Kidney capillary endothelial cell (primary cell): Measurements from ENCODE around the gene GALC.
"Not testable (repeated sequence)": the region's sequence is repeated elsewhere in the genome, so short reads cannot be mapped to it uniquely, and the experiment has no call there.

Source experiments
- DNase-seq: peaks from one replicate; pipeline ENCODE4 v3.0.0-alpha.2; 2018; ENCODE audit warnings: low spot score

GALC gene

DNA sequence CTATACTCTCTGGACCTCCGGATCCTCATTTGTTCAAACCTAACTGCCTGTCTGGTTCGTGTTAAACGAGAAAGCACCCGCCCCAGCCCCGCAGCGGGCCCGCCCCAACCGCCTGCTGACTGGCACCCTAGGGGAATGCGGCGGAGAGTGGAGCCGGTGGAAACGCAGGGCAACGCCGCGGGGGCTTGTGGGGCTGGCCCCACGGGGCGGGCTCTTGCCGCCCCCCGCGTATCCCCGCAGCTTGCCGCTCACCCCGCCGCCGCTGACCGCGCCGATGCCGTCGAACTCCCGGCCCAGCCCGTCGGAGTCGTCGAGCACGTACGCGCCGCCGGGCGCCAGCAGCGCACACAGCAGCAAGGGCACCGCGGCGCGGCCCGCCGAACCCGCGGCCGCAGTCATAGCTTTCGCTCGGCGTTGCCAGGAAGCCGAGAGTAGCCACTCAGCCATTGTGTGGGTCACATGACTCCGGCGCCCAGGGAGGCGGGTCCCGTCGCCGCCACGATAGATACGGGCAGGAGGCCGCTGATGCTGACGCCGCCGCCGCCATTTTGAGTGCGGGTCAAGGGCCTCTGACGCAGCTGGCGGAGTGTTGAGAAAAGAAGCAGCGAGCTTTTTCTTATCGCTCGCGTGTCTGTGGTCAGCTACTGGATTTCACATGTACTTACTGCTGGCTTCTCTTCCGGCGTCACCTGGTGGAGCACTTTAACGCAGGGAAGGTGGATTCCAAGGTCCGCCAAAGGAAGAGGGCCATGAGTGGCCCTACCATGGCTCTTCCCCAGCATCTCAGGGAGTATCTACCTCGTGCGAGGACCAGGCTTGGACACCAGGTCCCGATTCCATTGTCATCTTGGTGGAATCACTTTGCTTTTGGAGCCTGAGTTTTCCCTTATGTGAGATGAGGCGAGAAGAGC, at the start of gene GALC:
Gene GALC (minus strand): TSS at position 465 of the 911 bp plus-strand sequence. CDS start 18 bp downstream, at position 447.
- peak; percentile 91 for DNase-seq

DNA sequence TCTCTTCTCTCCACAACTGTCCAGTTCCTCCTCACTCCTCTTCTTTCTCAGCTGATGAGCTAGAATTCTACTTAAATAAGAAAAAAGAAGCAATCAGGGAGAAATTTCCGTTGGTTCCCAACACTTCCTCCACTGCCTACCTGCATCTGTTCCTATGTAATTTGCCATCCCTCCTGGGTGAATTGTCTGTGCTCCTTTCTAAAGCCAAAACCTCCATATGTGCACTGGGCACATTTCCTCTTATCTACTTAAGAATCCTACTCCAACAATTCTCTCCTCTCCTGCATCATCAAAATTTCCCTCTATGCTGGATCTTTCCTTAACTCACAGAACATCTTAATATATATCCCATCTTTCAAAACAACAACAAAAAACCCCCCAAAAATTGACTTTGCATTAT, 47.2 kb upstream of the GALC start:
- no peak for DNase-seq

DNA sequence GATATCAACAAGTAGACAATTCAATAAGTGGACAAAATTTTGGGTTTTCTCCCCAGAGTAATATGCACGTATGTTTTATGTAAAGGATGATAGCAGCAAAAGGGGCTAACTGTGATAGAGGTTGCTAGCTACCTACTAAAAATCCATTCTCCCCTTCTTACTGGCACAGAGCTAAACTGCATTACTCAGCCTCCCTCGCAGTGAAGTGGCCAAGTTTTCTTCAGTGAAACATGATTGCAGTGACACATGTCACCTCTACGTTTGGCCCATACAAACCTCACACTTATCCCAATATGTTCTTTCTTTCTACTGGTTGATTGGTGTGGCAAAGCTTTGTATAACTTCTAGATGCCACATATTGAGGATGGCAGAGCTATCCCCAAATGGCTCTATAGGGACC, 46.2 kb upstream of the GALC start:
- DNase-seq: no peak

DNA sequence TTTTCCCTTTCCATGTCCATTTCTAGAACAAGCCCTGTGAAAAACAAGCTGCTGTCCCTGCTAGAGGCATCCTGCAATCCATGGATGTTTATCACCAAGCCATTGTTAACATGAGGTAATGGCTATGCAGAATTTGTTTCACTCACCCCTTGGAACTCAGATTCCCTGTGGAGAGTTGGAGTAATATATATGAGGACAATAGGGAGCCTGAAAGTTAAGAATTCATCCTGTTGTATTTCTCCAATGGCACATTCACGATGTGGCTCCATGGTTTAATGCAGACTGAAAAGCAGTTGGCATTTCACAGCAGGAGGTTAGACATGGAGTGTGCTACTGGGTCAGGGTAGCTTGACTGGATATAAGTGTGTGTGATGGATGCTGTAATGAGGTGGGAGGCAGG, 44.3 kb upstream of the GALC start:
- DNase-seq: no peak

GRCh38 chr14:88036422-88036821, 43.4 kb upstream of the GALC start:
- DNase-seq: no peak

- no peak for DNase-seq
These were observed 41.1 kb upstream of the GALC start for GRCh38 chr14:88034076-88034475.

GRCh38 chr14:88032373-88032772, 39.4 kb upstream of the GALC start:
- DNase-seq: no peak

- DNase-seq: no peak
These were observed 37.9 kb upstream of the GALC start for GRCh38 chr14:88030892-88031291.

- DNase-seq: no peak
These were observed 37.1 kb upstream of the GALC start for GRCh38 chr14:88030079-88030478.

DNA sequence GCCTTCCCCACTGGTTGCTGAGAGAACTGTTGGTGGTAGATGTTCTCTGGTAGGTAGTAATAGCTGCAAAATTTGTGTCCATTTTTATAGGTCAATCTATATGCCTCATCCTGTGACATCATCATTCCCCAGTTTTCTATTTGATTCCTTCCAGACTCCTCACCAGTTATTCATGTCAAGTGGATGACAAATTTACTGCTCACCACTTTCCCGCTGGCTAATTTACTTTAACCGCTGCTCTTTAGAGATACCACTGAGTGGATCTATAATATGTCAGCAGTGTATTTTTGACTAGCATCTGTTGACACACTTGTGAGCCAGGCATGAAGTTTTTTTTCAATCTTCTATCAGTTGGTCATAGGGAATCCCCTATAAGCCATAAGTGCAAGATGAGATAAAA, 36.5 kb upstream of the GALC start:
- no peak for DNase-seq

- no peak for DNase-seq
These were observed 33.9 kb upstream of the GALC start for GRCh38 chr14:88026890-88027289.

GRCh38 chr14:88025313-88025712, 32.3 kb upstream of the GALC start:
- no peak for DNase-seq

DNA sequence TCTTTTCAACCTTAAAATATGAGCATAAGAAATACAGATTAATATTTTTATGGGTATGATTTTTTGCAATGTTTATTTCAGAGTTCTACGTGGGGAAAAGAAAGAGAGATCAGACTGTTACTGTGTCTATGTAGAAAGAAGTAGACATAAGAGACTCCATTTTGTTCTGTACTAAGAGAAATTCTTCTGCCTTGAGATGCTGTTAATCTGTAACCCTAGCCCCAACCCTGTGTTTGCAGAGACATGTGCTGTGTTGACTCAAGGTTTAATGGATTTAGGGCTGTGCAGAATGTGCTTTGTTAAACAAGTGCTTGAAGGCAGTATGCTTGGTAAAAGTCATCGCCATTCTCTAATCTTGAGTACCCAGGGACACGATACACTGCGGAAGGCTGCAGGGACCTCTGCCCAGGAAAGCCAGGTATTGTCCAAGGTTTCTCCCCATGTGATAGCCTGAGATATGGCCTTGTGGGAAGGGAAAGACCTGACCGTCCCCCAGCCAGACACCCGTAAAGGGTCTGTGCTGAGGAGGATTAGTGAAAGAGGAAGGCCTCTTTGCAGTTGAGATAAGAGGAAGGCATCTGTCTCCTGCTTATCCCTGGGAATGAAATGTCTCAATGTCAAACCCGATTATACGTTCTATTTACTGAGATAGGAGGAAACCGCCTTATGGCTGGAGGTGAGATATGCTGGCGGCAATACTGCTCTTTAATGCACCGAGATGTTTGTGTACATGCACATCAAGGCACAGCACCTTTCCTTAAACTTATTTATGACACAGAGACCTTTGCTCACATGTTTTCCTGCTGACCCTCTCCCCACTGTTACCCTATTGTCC, 31.5 kb upstream of the GALC start:
- DNase-seq: not testable (repeated sequence)

DNA sequence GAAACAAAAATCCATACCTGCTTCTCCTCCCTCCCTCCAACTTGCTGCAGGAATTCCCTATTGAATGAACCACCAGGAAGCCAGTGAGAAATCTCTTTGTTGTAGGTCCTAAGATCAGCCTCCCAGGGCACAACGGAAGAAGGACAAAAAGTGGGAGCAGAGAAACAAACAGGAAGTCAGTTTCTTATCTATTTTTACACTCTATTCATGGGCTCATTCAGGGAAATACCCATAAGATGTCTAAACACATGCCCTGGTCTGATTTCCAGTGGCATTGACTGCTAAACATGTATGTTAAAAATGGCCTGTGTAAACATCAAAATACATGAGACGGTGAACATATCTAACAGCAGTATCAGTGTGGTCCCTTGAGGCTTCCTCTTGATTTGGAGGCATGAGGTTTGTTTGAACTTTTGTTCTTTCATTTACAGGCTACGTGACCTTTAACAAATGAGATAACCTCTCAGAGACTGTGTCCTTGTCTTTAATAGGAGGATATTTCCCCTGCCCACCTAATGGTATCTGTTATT, 30.7 kb upstream of the GALC start:
- DNase-seq: no peak

DNA sequence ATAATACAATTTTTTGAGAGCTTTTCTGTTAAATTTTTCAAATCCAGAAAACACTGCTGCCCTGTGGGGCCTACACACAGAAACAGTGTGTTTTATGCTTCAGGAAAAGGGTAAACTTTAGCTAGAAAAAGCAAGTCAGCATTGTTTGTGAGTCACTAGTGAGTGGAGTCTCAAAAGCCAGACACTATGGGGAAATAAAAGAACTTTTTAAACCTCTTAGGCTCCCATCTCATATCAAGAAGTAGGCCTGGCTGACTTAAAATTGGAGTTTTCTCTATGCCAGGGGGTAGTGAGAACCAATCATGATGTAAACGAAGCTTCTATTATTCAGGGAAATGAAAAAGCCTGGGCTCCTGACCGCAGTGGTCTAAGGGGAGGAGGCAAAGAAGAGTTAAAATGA, 24.6 kb upstream of the GALC start:
- no peak for DNase-seq

DNA sequence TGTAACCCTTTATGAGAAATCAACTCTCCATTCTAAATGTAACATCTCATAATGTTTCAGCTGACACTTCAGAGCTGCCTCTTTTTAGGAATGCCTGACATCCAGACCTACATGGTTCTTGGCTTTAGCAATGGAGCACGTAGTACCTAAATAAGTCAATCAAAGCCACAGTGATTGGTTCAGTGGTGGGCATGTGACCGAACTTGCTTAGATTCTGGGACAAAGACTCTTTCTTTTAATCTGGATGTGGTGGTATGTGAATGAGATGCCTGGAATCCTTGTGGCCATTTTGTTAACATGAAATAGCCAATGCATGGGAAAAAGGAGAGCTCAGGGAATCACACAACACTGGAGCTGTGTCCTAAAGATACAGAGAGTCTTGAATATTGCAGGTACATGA, 23.8 kb upstream of the GALC start:
- DNase-seq: no peak

GRCh38 chr14:88013750-88014349, 20.9 kb upstream of the GALC start:
- peak; percentile 61 for DNase-seq

DNA sequence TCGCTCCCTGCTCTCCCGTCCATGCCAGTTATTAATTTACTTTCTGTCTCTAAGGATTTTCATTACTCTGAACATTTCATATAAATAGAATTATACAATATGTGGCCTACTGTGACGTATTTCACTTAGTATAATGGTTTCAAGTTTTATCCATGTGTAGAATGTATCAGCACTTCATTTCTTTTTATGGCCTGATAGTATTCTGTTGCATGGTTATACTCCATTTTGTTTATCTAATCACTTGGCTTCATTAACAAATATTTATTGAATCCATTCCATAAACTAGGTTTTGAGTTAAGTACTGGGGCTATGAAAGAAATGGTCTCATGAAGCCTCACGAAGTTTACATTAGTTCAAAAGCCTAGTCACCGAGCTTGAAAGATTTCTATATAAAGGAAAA, 19.5 kb upstream of the GALC start:
- DNase-seq: no peak

DNA sequence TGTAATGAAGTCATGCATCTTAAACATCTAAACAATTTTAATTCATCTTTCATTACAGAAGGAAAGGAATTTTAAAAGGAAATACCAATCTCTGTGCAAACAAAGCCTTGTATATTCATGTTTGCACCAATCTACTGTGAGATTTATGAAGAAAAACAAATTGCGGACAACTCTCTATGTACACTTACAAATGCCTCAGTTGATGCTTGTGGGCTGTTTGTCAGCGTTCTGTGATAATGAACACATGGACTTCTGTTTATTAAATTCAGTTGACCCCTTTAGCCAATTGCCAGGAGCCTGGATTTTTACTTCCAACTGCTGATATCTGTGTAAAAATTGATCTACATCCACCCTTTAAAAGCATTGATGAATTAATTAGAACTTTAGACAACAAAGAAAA, 17.3 kb upstream of the GALC start:
- no peak for DNase-seq

GRCh38 chr14:88009486-88009885, 16.5 kb upstream of the GALC start:
- no peak for DNase-seq

GRCh38 chr14:88008039-88008742, 15.2 kb upstream of the GALC start:
- no peak for DNase-seq

DNA sequence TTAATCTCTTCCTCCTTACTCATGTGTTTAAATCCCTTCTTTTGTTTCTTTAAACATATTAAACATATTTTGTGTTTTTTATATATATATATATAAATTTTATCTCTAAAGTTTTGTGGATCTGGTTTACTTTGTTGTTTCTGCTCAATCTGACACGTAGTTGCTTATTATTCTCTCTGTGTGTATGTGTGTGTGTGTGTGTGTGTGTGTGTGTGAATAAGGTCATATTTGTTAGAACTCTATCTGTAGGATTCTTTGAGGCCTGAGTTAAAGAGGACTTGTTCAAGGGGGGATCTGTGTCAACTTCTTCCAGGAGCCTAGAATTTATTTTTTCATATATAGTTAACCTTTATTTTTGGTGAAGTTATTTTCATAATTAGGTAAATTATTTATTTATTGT, 14.6 kb upstream of the GALC start:
- DNase-seq: no peak
